Spleen (tissue), 11 donors: ENCODE measurements around the gene NCOR2. TPM values are rescaled to one million over a fixed set of nuclear protein-coding genes. Genes with fewer than 3 reads are reported as not detected.

Experiments
- DNase-seq: peaks from one replicate; pipeline ENCODE4 v3.0.0-alpha.2; 2020
- H3K27ac ChIP-seq, 8 donors: fragments of 200-600 bp; sonication (generic) in 7 of 8; 1 replicate in 4 of 8; 2 replicates in 4 of 8; pipeline versions ENCODE4 v1.5.0 to v1.8.0; 2016 to 2021; ENCODE audit warnings: inconsistent platforms in 4 of 8, mild to moderate bottlenecking in 4 of 8, moderate library complexity in 1 of 8
- H3K27me3 ChIP-seq, 7 donors: fragments of 200-600 bp; sonication (generic) in 6 of 7; replicated peaks in 1 of 7; 1 replicate in 4 of 7; 2 replicates in 3 of 7; pipeline versions ENCODE4 v1.5.0 to v1.8.0; 2016 to 2021; ENCODE audit warnings: inconsistent platforms in 3 of 7, mild to moderate bottlenecking in 1 of 7
- H3K36me3 ChIP-seq, 6 donors: fragments of 200-600 bp; sonication (generic) in 5 of 6; 1 replicate in 4 of 6; 2 replicates in 2 of 6; pipeline versions ENCODE4 v1.5.0 to v1.8.0; 2016 to 2021; ENCODE audit warnings: inconsistent platforms in 2 of 6
- H3K4me1 ChIP-seq, 6 donors: fragments of 200-600 bp; sonication (generic) in 5 of 6; 1 replicate in 3 of 6; 2 replicates in 3 of 6; pipeline versions ENCODE4 v1.5.0 to v1.8.0; 2016 to 2021; ENCODE audit warnings: inconsistent platforms in 3 of 6
- H3K4me3 ChIP-seq, 8 donors: fragments of 200-600 bp; sonication (generic) in 7 of 8; 1 replicate in 4 of 8; 2 replicates in 4 of 8; pipeline versions ENCODE4 v1.5.0 to v1.8.0; 2016 to 2021; ENCODE audit warnings: inconsistent platforms in 4 of 8, mild to moderate bottlenecking in 4 of 8, moderate library complexity in 2 of 8
- H3K9me3 ChIP-seq, 8 donors: fragments of 200-600 bp; sonication (generic) in 7 of 8; 1 replicate in 4 of 8; 2 replicates in 4 of 8; pipeline versions ENCODE4 v1.5.0 to v1.8.0; 2016 to 2021; ENCODE audit warnings: inconsistent platforms in 4 of 8
- POLR2A ChIP-seq, 3 donors: fragments of 450-650 bp; IDR thresholded peaks; one replicate each; pipeline ENCODE4 v1.5.1; 2017; ENCODE audit warnings: antibody characterized with exemption in 3 of 3, mild to moderate bottlenecking in 1 of 3
- POLR2AphosphoS5 ChIP-seq, 3 donors: sonication (generic); formaldehyde crosslinking; IDR thresholded peaks; one replicate each; pipeline ENCODE4 v1.5.1; 2017; ENCODE audit warnings: antibody characterized with exemption in 3 of 3
- WGBS, 5 donors: extraction: QIAGEN DNeasy Blood & Tissue Kit in 3 of 5; methylation state at CpG; one replicate each; pipeline versions ENCODE4 v1.1.5 to v1.1.7; 2013 to 2018; 5-methylcytosine and 5-hydroxymethylcytosine counted together
- intact Hi-C: fragments of 100-400 bp; cut with DNase I; formaldehyde crosslinking; loops from one replicate; pipeline ENCODE4 v1.15.0; 2023; ENCODE audit warnings: low total_unique reads
- polyA plus RNA-seq, 3 donors: library from polyadenylated mRNA; stranded (reverse); fragments of 200-250 nt; gene quantifications; one replicate each; pipeline ENCODE4 v1.2.1, GENCODE V29; 2013
- total RNA-seq, 7 donors: library from RNA; depleted of rRNA in 3 of 7; stranded (reverse); fragments of >200 nt in 3 of 7; fragmentation: NEBNext Ultra II Directional in 4 of 7; extraction: Animal tissue kit (Norgen Biotek cat#: 25700) in 4 of 7; gene quantifications; one replicate each; pipeline versions ENCODE4 v1.1.0 to v1.2.1, GENCODE V29; 2016 to 2021
- TF ChIP-seq, protein P1 (sequence below), 11 experiments: fragments of 200-600 bp in 7 of 11; fragments of 450-650 bp in 4 of 11; sonication (generic) in 4 of 11; IDR thresholded peaks in 8 of 11; conservative IDR thresholded peaks in 3 of 11; 1 replicate in 7 of 11; 2 replicates in 4 of 11; pipeline versions ENCODE4 v1.4.0 to v1.8.0; 2016 to 2021; ENCODE audit warnings: antibody characterized with exemption in 11 of 11, inconsistent platforms in 4 of 11, mild to moderate bottlenecking in 1 of 11
- donor health status: healthy with polysubstance abuse.
- donor health status: DM: no; HTN: no; CAD: no; lungs with moderate emphysema.
- donor health status: DM: no; HTN: no; CAD: no.
- donor health status: Bipolar disorder and iron deficiency.
- donor health status: healthy.
- donor health status: DM: no; HTN: no; CAD: no.
- donor health status: DM: yes; HTN: yes; CAD: no.

NCOR2 gene
- total and polyA plus RNA-seq, 10 donors: 13.2 to 236 (median 157) TPM

DNA sequence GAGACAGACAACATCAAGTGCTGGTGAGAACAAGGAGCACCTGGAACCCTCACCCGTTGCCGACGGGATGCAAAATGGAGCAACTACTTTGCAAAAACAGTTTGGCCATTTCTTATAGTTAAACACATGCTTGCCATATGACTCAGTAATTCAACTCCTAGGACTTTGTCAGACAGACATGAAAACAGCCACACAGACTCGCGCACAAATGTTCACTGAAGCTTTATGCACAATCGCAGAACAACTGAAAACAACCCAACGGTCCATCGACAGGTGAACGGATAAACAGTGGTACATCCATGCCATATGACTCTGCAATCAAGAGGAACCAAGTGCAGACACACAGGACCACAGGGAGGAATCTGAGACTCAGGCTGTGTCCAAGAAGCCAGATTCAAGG, 30.8 kb downstream of the NCOR2 start:
- intact Hi-C loops: no loop called here
- 90 to 95% (median 92%) methylated on average over 9 of the region's 9 CpGs for WGBS, 5 donors

DNA sequence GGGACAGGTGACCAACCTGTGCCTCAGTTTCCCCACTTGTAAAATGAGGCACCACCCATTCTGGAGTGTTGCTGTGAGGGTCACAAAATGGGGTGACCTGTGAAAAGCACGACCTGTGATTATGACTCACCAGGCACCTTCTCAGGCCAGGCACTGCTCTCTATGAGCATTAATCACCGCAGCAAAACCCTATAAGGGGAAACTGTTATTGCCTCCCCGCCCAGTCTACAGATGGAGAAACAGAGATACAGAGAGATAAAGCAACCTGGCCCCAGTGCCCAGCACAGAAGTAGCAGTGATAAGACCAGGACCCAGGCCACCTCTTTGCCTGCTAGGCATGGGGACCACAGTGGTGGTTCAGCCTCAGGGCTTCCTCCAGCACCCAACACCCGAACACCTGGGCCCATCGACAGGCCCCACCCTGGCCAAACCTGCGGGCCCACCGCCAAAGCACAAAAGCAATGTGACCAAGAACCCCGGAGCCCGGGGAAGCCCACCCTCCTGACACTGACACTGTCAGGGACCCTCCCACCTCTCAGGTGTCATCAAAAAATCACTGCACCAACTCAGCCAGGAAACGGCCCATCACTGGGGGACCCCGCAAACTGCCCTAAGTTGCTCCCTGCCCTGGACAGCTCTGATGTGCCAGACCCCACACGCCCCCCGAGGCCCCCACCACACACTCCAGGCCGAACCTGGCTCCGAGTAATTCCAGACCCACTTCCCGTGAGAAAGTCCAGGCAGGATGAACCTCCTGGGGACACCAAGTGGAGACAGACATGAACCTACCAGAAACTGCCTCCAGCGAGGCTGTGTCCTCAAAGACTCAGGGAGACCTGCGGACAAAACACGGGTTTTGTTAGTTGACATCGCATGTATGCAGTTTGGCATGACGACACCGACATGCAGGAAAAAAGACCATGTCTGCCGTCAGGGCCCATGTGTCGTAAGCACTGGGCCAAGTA, 32.4 kb downstream of the NCOR2 start:
- Histone ChIP-seq H3K9me3 (no peaks in the 10 kb centered on the region), H3K4me1 (peaks cover 24 to 76% (median 45%) of the 10 kb centered on the region in 6 donors), H3K36me3 (peaks cover 0 to 38% (median 2%) of the 10 kb centered on the region in 6 donors), H3K27ac (no peak overlapping the region), H3K4me3 (no peak overlapping the region), H3K27me3 (no peaks in the 10 kb centered on the region)
- 88 to 90% (median 89%) methylated on average over 16 to 24 of the region's 24 CpGs for WGBS, 5 donors
- intact Hi-C loops: no loop called here
- TF ChIP-seq, protein P1, sequence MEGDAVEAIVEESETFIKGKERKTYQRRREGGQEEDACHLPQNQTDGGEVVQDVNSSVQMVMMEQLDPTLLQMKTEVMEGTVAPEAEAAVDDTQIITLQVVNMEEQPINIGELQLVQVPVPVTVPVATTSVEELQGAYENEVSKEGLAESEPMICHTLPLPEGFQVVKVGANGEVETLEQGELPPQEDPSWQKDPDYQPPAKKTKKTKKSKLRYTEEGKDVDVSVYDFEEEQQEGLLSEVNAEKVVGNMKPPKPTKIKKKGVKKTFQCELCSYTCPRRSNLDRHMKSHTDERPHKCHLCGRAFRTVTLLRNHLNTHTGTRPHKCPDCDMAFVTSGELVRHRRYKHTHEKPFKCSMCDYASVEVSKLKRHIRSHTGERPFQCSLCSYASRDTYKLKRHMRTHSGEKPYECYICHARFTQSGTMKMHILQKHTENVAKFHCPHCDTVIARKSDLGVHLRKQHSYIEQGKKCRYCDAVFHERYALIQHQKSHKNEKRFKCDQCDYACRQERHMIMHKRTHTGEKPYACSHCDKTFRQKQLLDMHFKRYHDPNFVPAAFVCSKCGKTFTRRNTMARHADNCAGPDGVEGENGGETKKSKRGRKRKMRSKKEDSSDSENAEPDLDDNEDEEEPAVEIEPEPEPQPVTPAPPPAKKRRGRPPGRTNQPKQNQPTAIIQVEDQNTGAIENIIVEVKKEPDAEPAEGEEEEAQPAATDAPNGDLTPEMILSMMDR (IDR thresholded peaks at IDR 0.05 in 8 of 11, conservative IDR thresholded peaks at IDR 0.05 in 3 of 11): no peak
- no peak for TF ChIP-seq POLR2A (IDR thresholded peaks at IDR 0.05)
- TF ChIP-seq POLR2AphosphoS5 (IDR thresholded peaks at IDR 0.05): no peak
- DNase-seq: no peak

More for the DNA sequence above, 30.8 kb downstream of the NCOR2 start:
- H3K4me1 ChIP-seq: peaks cover 23 to 64% (median 39%) of the 10 kb centered on the region in 6 donors
- no peak for DNase-seq
- H3K9me3 ChIP-seq: no peaks in the 10 kb centered on the region
- no peak overlapping the region for H3K4me3 ChIP-seq
- no peaks in the 10 kb centered on the region for H3K27me3 ChIP-seq
- H3K36me3 ChIP-seq: peaks cover 0 to 37% (median 2%) of the 10 kb centered on the region in 6 donors
- TF ChIP-seq POLR2A (IDR thresholded peaks at IDR 0.05) (no peak), POLR2AphosphoS5 (IDR thresholded peaks at IDR 0.05) (no peak)
- TF ChIP-seq, protein P1 (IDR thresholded peaks at IDR 0.05 in 8 of 11, conservative IDR thresholded peaks at IDR 0.05 in 3 of 11): no peak
- H3K27ac ChIP-seq: no peak overlapping the region

DNA sequence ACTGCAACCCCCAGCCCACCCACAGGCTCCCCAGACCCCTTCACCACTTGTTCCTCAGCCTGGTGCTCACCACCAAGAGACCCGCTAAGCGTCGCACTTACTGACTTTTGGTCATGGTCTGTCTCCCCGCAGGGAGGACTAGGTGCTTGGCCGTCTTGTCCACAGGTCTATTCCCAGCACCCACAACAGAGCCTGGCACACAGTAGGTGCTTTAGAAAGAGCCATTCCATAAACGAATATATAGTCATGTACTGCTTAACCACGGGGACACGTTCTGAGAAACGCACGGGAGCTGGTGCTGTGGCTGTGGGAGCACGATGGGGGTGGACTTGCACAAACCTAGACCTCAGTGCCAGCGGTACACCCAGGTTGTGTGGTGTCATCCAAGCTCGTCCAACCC, 34.0 kb downstream of the NCOR2 start:
- intact Hi-C loops: no loop called here
- Histone ChIP-seq H3K27ac (no peak overlapping the region), H3K4me3 (no peak overlapping the region), H3K4me1 (peaks cover 14 to 60% (median 29%) of the 10 kb centered on the region in 6 donors), H3K36me3 (peaks cover 0 to 43% (median 2%) of the 10 kb centered on the region in 6 donors), H3K9me3 (no peaks in the 10 kb centered on the region), H3K27me3 (no peaks in the 10 kb centered on the region)
- DNase-seq: no peak
- TF ChIP-seq POLR2AphosphoS5 (IDR thresholded peaks at IDR 0.05) (no peak), POLR2A (IDR thresholded peaks at IDR 0.05) (no peak)
- TF ChIP-seq, protein P1 (IDR thresholded peaks at IDR 0.05 in 8 of 11, conservative IDR thresholded peaks at IDR 0.05 in 3 of 11): no peak
- 85 to 92% (median 89%) methylated on average over 13 of the region's 13 CpGs for WGBS, 5 donors

DNA sequence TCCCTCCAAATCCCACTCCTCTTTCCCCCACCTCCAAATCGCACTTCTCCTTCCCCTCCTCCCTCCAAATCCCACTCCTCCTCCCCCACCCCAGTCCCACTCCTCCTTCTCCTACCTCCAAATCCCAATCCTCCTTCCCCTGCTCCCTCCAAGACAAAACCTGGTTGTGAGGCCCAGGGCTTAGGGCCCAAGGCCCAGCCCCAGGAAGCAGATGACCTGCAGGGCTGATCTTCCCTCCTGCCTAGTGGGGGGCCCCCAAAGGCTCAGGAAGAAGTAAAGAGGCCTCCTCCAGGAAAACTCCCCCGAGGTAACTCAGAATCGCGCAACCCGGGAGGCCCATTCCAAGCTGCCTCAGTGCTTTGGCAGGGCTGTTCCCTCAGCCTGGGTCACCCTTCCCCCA, 34.4 kb downstream of the NCOR2 start:
- Histone ChIP-seq H3K27ac (no peak overlapping the region), H3K27me3 (no peaks in the 10 kb centered on the region), H3K4me3 (no peak overlapping the region), H3K4me1 (peaks cover 9 to 55% (median 25%) of the 10 kb centered on the region in 6 donors), H3K36me3 (peaks cover 0 to 44% (median 2%) of the 10 kb centered on the region in 6 donors), H3K9me3 (no peaks in the 10 kb centered on the region)
- DNase-seq: no peak
- intact Hi-C loops: no loop called here
- 54 to 81% (median 74%) methylated on average over 4 to 5 of the region's 5 CpGs for WGBS, 5 donors
- TF ChIP-seq, protein P1 (IDR thresholded peaks at IDR 0.05 in 8 of 11, conservative IDR thresholded peaks at IDR 0.05 in 3 of 11): no peak
- TF ChIP-seq POLR2AphosphoS5 (IDR thresholded peaks at IDR 0.05): no peak
- TF ChIP-seq POLR2A (IDR thresholded peaks at IDR 0.05): no peak
